SK-N-SH treated with all-trans-retinoic acid at 6 μM for 48 hours (cell line): Measurements from ENCODE around the gene TMEM39B.

Experiments used
- CREB5 ChIP-seq: fragments of 250-450 bp; sonication (Bioruptor Pico); IDR thresholded peaks from 2 replicates; pipeline ENCODE4 v1.5.1; 2020; ENCODE audit warnings: low read depth, mild to moderate bottlenecking, moderate library complexity
- CSDC2 ChIP-seq: fragments of 250-450 bp; sonication (Bioruptor Pico); IDR thresholded peaks from 2 replicates; pipeline ENCODE4 v1.5.0; 2020; ENCODE audit warnings: mild to moderate bottlenecking, moderate library complexity
- GLIS3 ChIP-seq: fragments of 250-450 bp; sonication (Bioruptor Pico); IDR thresholded peaks from 2 replicates; pipeline ENCODE4 v1.5.0; 2020; ENCODE audit warnings: mild to moderate bottlenecking, moderate library complexity
- OSR1 ChIP-seq: fragments of 250-450 bp; sonication (Bioruptor Pico); IDR thresholded peaks from 2 replicates; pipeline ENCODE4 v1.8.0; 2022; ENCODE audit warnings: moderate library complexity, mild to moderate bottlenecking, inconsistent platforms
- PATZ1 ChIP-seq: fragments of 250-450 bp; sonication (Bioruptor Pico); IDR thresholded peaks from 2 replicates; pipeline ENCODE4 v1.8.0; 2020; ENCODE audit warnings: mild to moderate bottlenecking, moderate library complexity, borderline replicate concordance
- POU6F1 ChIP-seq: fragments of 250-450 bp; sonication (Bioruptor Pico); IDR thresholded peaks from 2 replicates; pipeline ENCODE4 v1.8.0; 2021; ENCODE audit warnings: low read depth, mild to moderate bottlenecking, moderate library complexity, borderline replicate concordance
- PPARA ChIP-seq: fragments of 250-450 bp; sonication (Bioruptor Pico); IDR thresholded peaks from 2 replicates; pipeline ENCODE4 v1.5.0; 2020; ENCODE audit warnings: mild to moderate bottlenecking, borderline replicate concordance
- RARB ChIP-seq: fragments of 250-450 bp; sonication (Bioruptor Pico); IDR thresholded peaks from 2 replicates; pipeline ENCODE4 v1.8.0; 2021; ENCODE audit warnings: mild to moderate bottlenecking, moderate library complexity
- TCF4 ChIP-seq: fragments of 250-450 bp; sonication (Bioruptor Pico); IDR thresholded peaks from 2 replicates; pipeline ENCODE4 v1.8.0; 2021; ENCODE audit warnings: mild to moderate bottlenecking, moderate library complexity, borderline replicate concordance
- ZFP3 ChIP-seq: fragments of 250-450 bp; sonication (Bioruptor Pico); IDR thresholded peaks from 2 replicates; pipeline ENCODE4 v1.5.0; 2020; ENCODE audit warnings: mild to moderate bottlenecking, moderate library complexity
- ZFP30 ChIP-seq: fragments of 450-650 bp; formaldehyde crosslinking; IDR thresholded peaks from 2 replicates; pipeline ENCODE4 v1.5.0; 2022; ENCODE audit warnings: mild to moderate bottlenecking, moderate library complexity
- ZNF70 ChIP-seq: fragments of 450-650 bp; formaldehyde crosslinking; IDR thresholded peaks from 2 replicates; pipeline ENCODE4 v1.5.0; 2020; ENCODE audit warnings: mild to moderate bottlenecking, moderate library complexity

GRCh38 chr1:32056598-32056997, 16.1 kb upstream of the TMEM39B start:
- TF ChIP-seq GLIS3 (CRISPR knock-in tag) (no peak), ZFP30 (CRISPR knock-in tag) (no peak), TCF4 (CRISPR knock-in tag) (no peak), PATZ1 (CRISPR knock-in tag) (no peak), PPARA (CRISPR knock-in tag) (no peak), CSDC2 (CRISPR knock-in tag) (no peak), ZFP3 (CRISPR knock-in tag) (no peak), POU6F1 (CRISPR knock-in tag) (no peak), OSR1 (CRISPR knock-in tag) (no peak), CREB5 (CRISPR knock-in tag) (no peak), RARB (CRISPR knock-in tag) (no peak), ZNF70 (no peak)
